ENCODE data around the gene WNT11.

DNA sequence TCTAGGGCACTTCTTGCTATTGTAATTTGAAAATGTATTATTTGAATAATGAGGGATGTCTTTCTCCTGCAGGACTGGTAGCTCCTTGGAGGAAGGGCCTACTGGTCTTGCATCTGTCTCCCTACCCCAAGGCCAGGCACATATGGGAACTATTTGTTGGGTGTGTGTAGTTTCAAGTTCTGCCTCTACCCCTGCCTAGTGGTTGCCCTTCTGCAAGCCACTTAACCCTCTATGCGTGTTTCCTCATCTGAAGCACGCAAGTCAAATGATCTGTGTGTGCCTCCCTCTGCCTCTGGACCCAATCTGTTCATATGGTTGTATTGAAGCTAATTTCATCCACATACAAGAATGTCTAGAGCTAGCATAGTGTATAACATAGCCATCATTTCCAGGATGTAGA lies 67.0 kb downstream of the WNT11 start:
- no peak for TF ChIP-seq MTA3 (CRISPR knock-in tag; IDR thresholded peaks at IDR 0.05)
- TF ChIP-seq CEBPB (IDR thresholded peaks at IDR 0.05; ENCODE audit: borderline replicate concordance, low read depth, low read length): no peak
- no peak for TF ChIP-seq CCDC6 (CRISPR knock-in tag; IDR thresholded peaks at IDR 0.05)
- TF ChIP-seq, protein P1, sequence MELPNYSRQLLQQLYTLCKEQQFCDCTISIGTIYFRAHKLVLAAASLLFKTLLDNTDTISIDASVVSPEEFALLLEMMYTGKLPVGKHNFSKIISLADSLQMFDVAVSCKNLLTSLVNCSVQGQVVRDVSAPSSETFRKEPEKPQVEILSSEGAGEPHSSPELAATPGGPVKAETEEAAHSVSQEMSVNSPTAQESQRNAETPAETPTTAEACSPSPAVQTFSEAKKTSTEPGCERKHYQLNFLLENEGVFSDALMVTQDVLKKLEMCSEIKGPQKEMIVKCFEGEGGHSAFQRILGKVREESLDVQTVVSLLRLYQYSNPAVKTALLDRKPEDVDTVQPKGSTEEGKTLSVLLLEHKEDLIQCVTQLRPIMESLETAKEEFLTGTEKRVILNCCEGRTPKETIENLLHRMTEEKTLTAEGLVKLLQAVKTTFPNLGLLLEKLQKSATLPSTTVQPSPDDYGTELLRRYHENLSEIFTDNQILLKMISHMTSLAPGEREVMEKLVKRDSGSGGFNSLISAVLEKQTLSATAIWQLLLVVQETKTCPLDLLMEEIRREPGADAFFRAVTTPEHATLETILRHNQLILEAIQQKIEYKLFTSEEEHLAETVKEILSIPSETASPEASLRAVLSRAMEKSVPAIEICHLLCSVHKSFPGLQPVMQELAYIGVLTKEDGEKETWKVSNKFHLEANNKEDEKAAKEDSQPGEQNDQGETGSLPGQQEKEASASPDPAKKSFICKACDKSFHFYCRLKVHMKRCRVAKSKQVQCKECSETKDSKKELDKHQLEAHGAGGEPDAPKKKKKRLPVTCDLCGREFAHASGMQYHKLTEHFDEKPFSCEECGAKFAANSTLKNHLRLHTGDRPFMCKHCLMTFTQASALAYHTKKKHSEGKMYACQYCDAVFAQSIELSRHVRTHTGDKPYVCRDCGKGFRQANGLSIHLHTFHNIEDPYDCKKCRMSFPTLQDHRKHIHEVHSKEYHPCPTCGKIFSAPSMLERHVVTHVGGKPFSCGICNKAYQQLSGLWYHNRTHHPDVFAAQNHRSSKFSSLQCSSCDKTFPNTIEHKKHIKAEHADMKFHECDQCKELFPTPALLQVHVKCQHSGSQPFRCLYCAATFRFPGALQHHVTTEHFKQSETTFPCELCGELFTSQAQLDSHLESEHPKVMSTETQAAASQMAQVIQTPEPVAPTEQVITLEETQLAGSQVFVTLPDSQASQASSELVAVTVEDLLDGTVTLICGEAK (IDR thresholded peaks at IDR 0.05): no peak
- TF ChIP-seq, protein P1 (CRISPR knock-in tag; IDR thresholded peaks at IDR 0.05): no peak
- no peak for TF ChIP-seq ZNF766 (CRISPR knock-in tag; IDR thresholded peaks at IDR 0.05; ENCODE audit: borderline replicate concordance)
- no peak for TF ChIP-seq CENPT (CRISPR knock-in tag; IDR thresholded peaks at IDR 0.05; ENCODE audit: low read depth)
- TF ChIP-seq RBFOX2 (IDR thresholded peaks at IDR 0.05; ENCODE audit: low read depth, low read length): no peak
- TF ChIP-seq PRMT3 (CRISPR knock-in tag; IDR thresholded peaks at IDR 0.05; ENCODE audit: borderline replicate concordance, low read depth): no peak
